Heart right ventricle (tissue), 16 donors: ENCODE results near the gene AKR1E2. TPM values are rescaled to one million over a fixed set of nuclear protein-coding genes. Genes with fewer than 3 reads are reported as not detected.
A peak's percentile ranks its signal among the peaks of the same experiment; 100 is the strongest.
"Not testable (repeated sequence)": the region's sequence is repeated elsewhere in the genome, so short reads cannot be mapped to it uniquely, and the experiment has no call there.

Source experiments
- ATAC-seq, 8 donors: fragments of 200-7000 bp; cut with Tn5 transposase; one replicate each; pipeline ENCODE4 v1.9.1; 2020; ENCODE audit warnings: mild to moderate bottlenecking in 8 of 8, moderate library complexity in 8 of 8, moderate number of reproducible peaks in 1 of 8
- DNase-seq, 2 donors: peaks; one replicate each; pipeline ENCODE4 v3.0.0-alpha.2; 2020
- H3K27ac ChIP-seq, 10 donors: fragments of 200-600 bp; sonication (generic) in 2 of 10; one replicate each; pipeline versions ENCODE4 v1.5.0 to v1.8.0; 2020 to 2022; ENCODE audit warnings: mild to moderate bottlenecking in 3 of 10
- H3K27me3 ChIP-seq, 7 donors: fragments of 200-600 bp; one replicate each; pipeline ENCODE4 v1.8.0; 2021 to 2022; ENCODE audit warnings: mild to moderate bottlenecking in 2 of 7
- H3K36me3 ChIP-seq, 9 donors: fragments of 200-600 bp; sonication (generic) in 1 of 9; one replicate each; pipeline versions ENCODE4 v1.5.0 to v1.8.0; 2020 to 2022; ENCODE audit warnings: mild to moderate bottlenecking in 2 of 9
- H3K4me1 ChIP-seq, 9 donors: fragments of 200-600 bp; sonication (generic) in 1 of 9; one replicate each; pipeline versions ENCODE4 v1.5.0 to v1.8.0; 2020 to 2022; ENCODE audit warnings: mild to moderate bottlenecking in 4 of 9
- H3K4me3 ChIP-seq, 10 donors: fragments of 200-600 bp; sonication (generic) in 2 of 10; one replicate each; pipeline versions ENCODE4 v1.5.0 to v1.8.0; 2020 to 2022; ENCODE audit warnings: mild to moderate bottlenecking in 7 of 10, moderate library complexity in 2 of 10
- H3K9me3 ChIP-seq, 11 donors: fragments of 200-600 bp in 10 of 11; sonication (generic) in 2 of 11; one replicate each; pipeline versions ENCODE4 v1.5.0 to v1.8.0; 2013 to 2022; ENCODE audit warnings: mild to moderate bottlenecking in 2 of 11, control low read depth in 1 of 11, moderate library complexity in 1 of 11
- CTCF ChIP-seq, 9 donors: fragments of 200-600 bp; sonication (generic) in 2 of 9; IDR thresholded peaks; one replicate each; pipeline versions ENCODE4 v1.5.0 to v1.8.0; 2021 to 2022; ENCODE audit warnings: antibody characterized with exemption in 9 of 9, mild to moderate bottlenecking in 5 of 9, moderate library complexity in 1 of 9
- WGBS, 2 donors: extraction: QIAGEN DNeasy Blood & Tissue Kit; methylation state at CpG; one replicate each; pipeline ENCODE4 v1.1.7; 2013; ENCODE audit warnings: inconsistent platforms in 1 of 2; 5-methylcytosine and 5-hydroxymethylcytosine counted together
- intact Hi-C, 10 donors: fragments of 100-400 bp; cut with DNase I; formaldehyde crosslinking; loops; one replicate each; pipeline versions ENCODE4 v1.11.1 to v1.14.2; 2022
- polyA plus RNA-seq, 2 donors: library from polyadenylated mRNA; stranded (reverse); fragments of 200-250 nt; gene quantifications; one replicate each; pipeline ENCODE4 v1.2.3, GENCODE V29; 2013
- total RNA-seq, 10 donors: library from RNA; stranded (reverse); fragmentation: NEBNext Ultra II Directional in 3 of 10; extraction: Animal tissue kit (Norgen Biotek cat#: 25700) in 3 of 10; gene quantifications; one replicate each; pipeline versions ENCODE4 v1.2.1 to v1.2.4, GENCODE V29; 2021 to 2023
- donor health status: Arrhythmogenic right ventricular cardiomyopathy.
- donor health status: ischemic (EF 13 %, LVEDD 7.1; RV severe dilation, severe dysfunction).
- donor health status: healthy with polysubstance abuse.
- donor health status: DM: no; HTN: yes; CAD: no.
- donor health status: DM: no; HTN: no; CAD: no.
- donor health status: ischemic (EF 25% LVEDD 6.9; RV normal size, moderate dysfunction).
- donor health status: ischemic (EF 25% LVEDD 5.7; RV mildly dilated, moderate dysfunction).
- donor health status: healthy.
- donor health status: DM: yes; HTN: yes; CAD: no.
- donor health status: Ischemic cardiomyopathy.
- donor health status: ischemic (EF 35%, LVEDD 5.7; RV mildly dilated, moderate dysfunction).
- donor health status: nonischemic (EF 11% LVEDD 7.7; RV severe dilation, severe dysfunction).
- donor health status: DM: yes; HTN: yes; CAD: no.
- donor health status: PGD.
- donor health status: ischemic (EF 29% LVEDD 5.4; RV normal size, mild dysfunction).
- donor health status: nonischemic (EF 23%, LVEDD 6.1; RV moderate dilation, normal function).

Gene AKR1E2
- total and polyA plus RNA-seq, 12 donors: 1.2 to 6.5 (median 4.1) TPM

GRCh38 chr10:4813023-4813422 lies 13.0 kb upstream of the AKR1E2 start:
- no peak for TF ChIP-seq CTCF (IDR thresholded peaks at IDR 0.05)
- ATAC-seq (no peak), DNase-seq (no peak)
- H3K27me3 ChIP-seq: no peaks in the 10 kb centered on the region
- intact Hi-C loops: loop anchor here in 3 of 10 donors (10.0 kb wide), 2 partner anchors 572 to 812 kb away; no protein-coding TSS in a partner anchor
- H3K9me3 ChIP-seq: no peaks in the 10 kb centered on the region
- H3K4me3 ChIP-seq: no peak overlapping the region
- 73 to 78% methylated on average over 6 of the region's 6 CpGs for WGBS, 2 donors
- H3K4me1 ChIP-seq: peaks cover 0 to 27% (median 0%) of the 10 kb centered on the region in 9 donors
- no peaks in the 10 kb centered on the region for H3K36me3 ChIP-seq
- H3K27ac ChIP-seq: no peak overlapping the region

GRCh38 chr10:4813496-4813895 lies 12.5 kb upstream of the AKR1E2 start:
- Histone ChIP-seq H3K4me1 (peaks cover 0 to 27% (median 0%) of the 10 kb centered on the region in 9 donors), H3K36me3 (no peaks in the 10 kb centered on the region), H3K27ac (no peak overlapping the region), H3K9me3 (no peaks in the 10 kb centered on the region), H3K27me3 (no peaks in the 10 kb centered on the region), H3K4me3 (no peak overlapping the region)
- DNase-seq (no peak), ATAC-seq (no peak)
- 71 to 86% methylated on average over 5 of the region's 5 CpGs for WGBS, 2 donors
- intact Hi-C loops: loop anchor here in 3 of 10 donors (10.0 kb wide), 2 partner anchors 571 to 811 kb away; no protein-coding TSS in a partner anchor
- TF ChIP-seq CTCF (IDR thresholded peaks at IDR 0.05): no peak

- H3K36me3 ChIP-seq, H3K27ac ChIP-seq, H3K27me3 ChIP-seq, H3K9me3 ChIP-seq, H3K4me3 ChIP-seq, DNase-seq, ATAC-seq: not testable (repeated sequence)
- peaks cover 0 to 32% (median 0%) of the 10 kb centered on the region in 9 donors for H3K4me1 ChIP-seq
- intact Hi-C loops: loop anchor here in 5 of 10 donors (1.0 to 10.0 kb wide), 5 partner anchors 33 to 809 kb away; partner anchors contain the start of gene AKR1C3 (in 1 of the 5)
- 5 to 13% methylated on average over 2 of the region's 11 CpGs for WGBS, 2 donors
- peak; percentile 35 to 72 (median 58) for TF ChIP-seq CTCF (IDR thresholded peaks at IDR 0.05)
Observed at GRCh38 chr10:4815646-4816180, 10.3 kb upstream of the AKR1E2 start.

GRCh38 chr10:4816966-4817365 lies 9.0 kb upstream of the AKR1E2 start:
- Histone ChIP-seq H3K27ac (no peak overlapping the region), H3K27me3 (no peaks in the 10 kb centered on the region), H3K4me3 (no peak overlapping the region), H3K4me1 (peaks cover 0 to 26% (median 0%) of the 10 kb centered on the region in 9 donors), H3K9me3 (no peaks in the 10 kb centered on the region), H3K36me3 (no peaks in the 10 kb centered on the region)
- no peak for DNase-seq
- intact Hi-C loops: loop anchor here in 4 of 10 donors (2.0 to 10.0 kb wide), 4 partner anchors 32 to 808 kb away; no protein-coding TSS in a partner anchor
- ATAC-seq: no peak
- no peak for TF ChIP-seq CTCF (IDR thresholded peaks at IDR 0.05)
- WGBS, 2 donors: 87% methylated on average over 4 of the region's 4 CpGs
